Right lobe of liver (tissue), 6 donors: Measurements from ENCODE around the gene ZC3H6. TPM values are rescaled to one million over a fixed set of nuclear protein-coding genes. Genes with fewer than 3 reads are reported as not detected.

Experiments
- ATAC-seq, 4 donors: fragments of 200-7000 bp; cut with Tn5 transposase; one replicate each; pipeline ENCODE4 v1.9.1; 2020; ENCODE audit warnings: mild to moderate bottlenecking in 4 of 4, moderate library complexity in 4 of 4
- DNase-seq, 3 donors: peaks; one replicate each; pipeline ENCODE4 v3.0.0-alpha.2; 2020
- H3K27ac ChIP-seq, 3 donors: fragments of 200-600 bp; one replicate each; pipeline ENCODE4 v1.8.0; 2022
- H3K27me3 ChIP-seq, 2 donors: fragments of 200-600 bp; one replicate each; pipeline ENCODE4 v1.8.0; 2022
- H3K36me3 ChIP-seq, 4 donors: fragments of 200-600 bp; sonication (generic) in 1 of 4; one replicate each; pipeline versions ENCODE4 v1.5.1 to v1.8.0; 2017 to 2022; ENCODE audit warnings: control low read depth in 1 of 4
- H3K4me1 ChIP-seq, 4 donors: fragments of 200-600 bp; sonication (generic) in 1 of 4; one replicate each; pipeline versions ENCODE4 v1.5.1 to v1.8.0; 2017 to 2022; ENCODE audit warnings: control low read depth in 1 of 4
- H3K4me3 ChIP-seq, 3 donors: fragments of 200-600 bp; one replicate each; pipeline ENCODE4 v1.8.0; 2022
- H3K9me3 ChIP-seq, 4 donors: fragments of 200-600 bp; sonication (generic) in 1 of 4; one replicate each; pipeline versions ENCODE4 v1.5.1 to v1.8.0; 2017 to 2022; ENCODE audit warnings: control low read depth in 1 of 4
- CTCF ChIP-seq, 4 donors: fragments of 200-600 bp in 3 of 4; fragments of 450-650 bp in 1 of 4; IDR thresholded peaks; one replicate each; pipeline versions ENCODE4 v1.5.1 to v1.8.0; 2016 to 2022; ENCODE audit warnings: antibody characterized with exemption in 4 of 4, mild to moderate bottlenecking in 2 of 4
- POLR2A ChIP-seq: fragments of 450-650 bp; IDR thresholded peaks from one replicate; pipeline ENCODE4 v1.6.1; 2017; ENCODE audit warnings: antibody characterized with exemption, mild to moderate bottlenecking
- WGBS: methylation state at CpG from one replicate; pipeline ENCODE4 v1.1.6; 2018; ENCODE audit warnings: low coverage, low lambda C conversion rate; ENCODE audit not compliant: insufficient coverage; ENCODE audit errors: missing lambda C conversion rate; 5-methylcytosine and 5-hydroxymethylcytosine counted together
- intact Hi-C, 2 donors: fragments of 100-400 bp; cut with DNase I; formaldehyde crosslinking; loops; one replicate each; pipeline versions ENCODE4 v1.11.2 to v1.14.1; 2022
- total RNA-seq, 6 experiments: library from RNA; depleted of rRNA in 2 of 6; stranded (reverse); fragments of >200 nt in 2 of 6; fragmentation: NEBNext Ultra II Directional in 3 of 6; extraction: Animal tissue kit (Norgen Biotek cat#: 25700) in 3 of 6; gene quantifications; one replicate each; pipeline versions ENCODE4 v1.1.0 to v1.2.4, GENCODE V29; 2016 to 2023
- donor health status: DM: no; HTN: yes; CAD: no.
- donor health status: DM: no; HTN: no; CAD: no.
- donor health status: DM: no; HTN: no; CAD: no.
- donor health status: DM: no; HTN: yes; CAD: no.
- donor health status: DM: no; HTN: yes; CAD: no.

ZC3H6 gene
- total RNA-seq, 6 experiments from 2014 or later = 1.2 to 4.3 (median 2.5) TPM

GRCh38 chr2:112293636-112294401 is 18.4 kb downstream of the ZC3H6 start:
- ATAC-seq = no peak
- intact Hi-C loops = no loop called here
- 87% methylated on average over 6 of the region's 8 CpGs for WGBS

GRCh38 chr2:112295407-112296078 is 20.1 kb downstream of the ZC3H6 start:
- Histone ChIP-seq H3K4me3 (no peak overlapping the region), H3K27me3 (no peaks in the 10 kb centered on the region), H3K36me3 (no peaks in the 10 kb centered on the region), H3K9me3 (no peaks in the 10 kb centered on the region), H3K4me1 (peaks cover 0 to under 1% (median 0%) of the 10 kb centered on the region in 4 donors), H3K27ac (no peak overlapping the region)
- WGBS = 77% methylated on average over 5 of the region's 5 CpGs
- intact Hi-C loops = no loop called here
- DNase-seq = no peak
- ATAC-seq = no peak
- TF ChIP-seq CTCF (IDR thresholded peaks at IDR 0.05) (no peak), POLR2A (no peak)

More at GRCh38 chr2:112293636-112294401, 18.4 kb downstream of the ZC3H6 start:
- H3K4me1 ChIP-seq = peaks cover 0 to 8% (median 2%) of the 10 kb centered on the region in 4 donors
- no peaks in the 10 kb centered on the region for H3K36me3 ChIP-seq
- no peaks in the 10 kb centered on the region for H3K9me3 ChIP-seq
- no peak overlapping the region for H3K4me3 ChIP-seq
- DNase-seq = no peak
- H3K27me3 ChIP-seq = no peaks in the 10 kb centered on the region
- H3K27ac ChIP-seq = no peak overlapping the region
- TF ChIP-seq POLR2A = no peak
- no peak for TF ChIP-seq CTCF (IDR thresholded peaks at IDR 0.05)

GRCh38 chr2:112296407-112296806 is 21.0 kb downstream of the ZC3H6 start:
- DNase-seq (no peak), ATAC-seq (no peak)
- intact Hi-C loops = no loop called here
- H3K36me3 ChIP-seq = no peaks in the 10 kb centered on the region
- no peak overlapping the region for H3K4me3 ChIP-seq
- WGBS = 83% methylated on average over 2 of the region's 2 CpGs
- H3K9me3 ChIP-seq = no peaks in the 10 kb centered on the region
- H3K4me1 ChIP-seq = no peaks in the 10 kb centered on the region
- no peak for TF ChIP-seq CTCF (IDR thresholded peaks at IDR 0.05)
- TF ChIP-seq POLR2A = no peak
- no peak overlapping the region for H3K27ac ChIP-seq
- H3K27me3 ChIP-seq = no peaks in the 10 kb centered on the region

- Histone ChIP-seq H3K9me3 (no peaks in the 10 kb centered on the region), H3K4me1 (no peaks in the 10 kb centered on the region), H3K4me3 (no peak overlapping the region), H3K27me3 (no peaks in the 10 kb centered on the region), H3K36me3 (no peaks in the 10 kb centered on the region), H3K27ac (no peak overlapping the region)
- intact Hi-C loops = no loop called here
- no peak for TF ChIP-seq CTCF (IDR thresholded peaks at IDR 0.05)
- no peak for TF ChIP-seq POLR2A
- no peak for DNase-seq
- ATAC-seq = no peak
Measured at GRCh38 chr2:112301171-112301584, 25.8 kb downstream of the ZC3H6 start.
